CD4-positive, alpha-beta T cell (primary cell): ENCODE results near the gene TMEM254. TPM values are rescaled to one million over a fixed set of nuclear protein-coding genes. Genes with fewer than 3 reads are reported as not detected.

Experiments used
- ATAC-seq: fragments of 200-7000 bp; cut with Tn5 transposase; one replicate; pipeline ENCODE4 v1.10.0; 2022; ENCODE audit warnings: mild to moderate bottlenecking; ENCODE audit not compliant: poor library complexity
- CTCF ChIA-PET: fragments of 350-600 bp; sonication (Branson Sonifier 250); formaldehyde crosslinking; loops from one replicate; lab custom pipeline; 2021; ENCODE audit warnings: antibody characterized with exemption, inconsistent platforms; lab: Charles Lee
- POLR2A ChIA-PET: fragments of 350-600 bp; sonication (Branson Sonifier 250); formaldehyde crosslinking; loops from one replicate; lab custom pipeline; 2021; ENCODE audit warnings: antibody characterized with exemption, inconsistent platforms; lab: Charles Lee
- DNase-seq, 14 experiments: peaks; one replicate each; pipeline ENCODE4 v3.0.0-alpha.2; 2013 to 2020; ENCODE audit warnings: mixed read lengths in 2 of 14
- H3K27ac ChIP-seq, 2 donors: one replicate each; pipeline versions ENCODE4 v1.5.1 to v1.7.0; 2013; ENCODE audit warnings: low read length in 2 of 2, low read depth in 1 of 2, mild to moderate bottlenecking in 1 of 2
- H3K27me3 ChIP-seq, 2 experiments: 1 replicate in 1 of 2; 2 replicates in 1 of 2; pipeline versions ENCODE4 v1.6.1 to v1.7.0; 2013; ENCODE audit warnings: low read length in 2 of 2, control low read depth in 1 of 2, mild to moderate bottlenecking in 1 of 2, moderate library complexity in 1 of 2; ENCODE audit not compliant: insufficient read depth in 2 of 2, control insufficient read depth in 1 of 2
- H3K36me3 ChIP-seq: one replicate; pipeline ENCODE4 v1.6.1; 2013; ENCODE audit warnings: low read length, control low read depth; ENCODE audit not compliant: insufficient read depth
- H3K4me1 ChIP-seq: one replicate; pipeline ENCODE4 v1.6.1; 2013; ENCODE audit warnings: low read length, control low read depth; ENCODE audit not compliant: insufficient read depth
- H3K4me3 ChIP-seq: one replicate; pipeline ENCODE4 v1.5.1; 2013; ENCODE audit warnings: mild to moderate bottlenecking, low read length, moderate library complexity
- H3K9me3 ChIP-seq, 2 experiments: 1 replicate in 1 of 2; 2 replicates in 1 of 2; pipeline versions ENCODE4 v1.6.1 to v1.7.0; 2013; ENCODE audit warnings: low read length in 2 of 2, mild to moderate bottlenecking in 2 of 2, control low read depth in 1 of 2, moderate library complexity in 1 of 2; ENCODE audit not compliant: control insufficient read depth in 1 of 2, insufficient read depth in 1 of 2
- H3K27ac Mint-ChIP-seq: one replicate; pipeline ENCODE4 v1.8.0; 2020; ENCODE audit warnings: mixed read lengths
- H3K27me3 Mint-ChIP-seq: one replicate; pipeline ENCODE4 v1.8.0; 2021; ENCODE audit warnings: mixed read lengths
- H3K36me3 Mint-ChIP-seq: one replicate; pipeline ENCODE4 v1.8.0; 2021; ENCODE audit warnings: low read depth, mixed read lengths
- H3K4me1 Mint-ChIP-seq: one replicate; pipeline ENCODE4 v1.8.0; 2021; ENCODE audit warnings: low read depth, mixed read lengths
- H3K4me3 Mint-ChIP-seq: one replicate; pipeline ENCODE4 v1.8.0; 2020; ENCODE audit warnings: mild to moderate bottlenecking, mixed read lengths
- H3K9me3 Mint-ChIP-seq: one replicate; pipeline ENCODE4 v1.8.0; 2020; ENCODE audit warnings: mixed read lengths
- CTCF ChIP-seq: fragments of 200-600 bp; IDR thresholded peaks from one replicate; pipeline ENCODE4 v1.8.0; 2022; ENCODE audit warnings: antibody characterized with exemption, mild to moderate bottlenecking
- intact Hi-C, 2 experiments: fragments of 100-400 bp; cut with DNase I in 1 of 2; cut with micrococcal nuclease in 1 of 2; formaldehyde crosslinking; loops; one replicate each; pipeline versions ENCODE4 v1.15.1 to v1.9.0; 2023 to 2025; cut with DNase I, micrococcal nuclease
- total RNA-seq, 174 experiments: library from RNA in 2 of 174; stranded (reverse) in 2 of 174; gene quantifications; one replicate each; pipeline ENCODE4 v1.2.3 and lab custom pipeline; 2021 to 2026

The TMEM254 gene
- total RNA-seq, 2 experiments from 2014 or later = 4.0 to 5.6 TPM

DNA sequence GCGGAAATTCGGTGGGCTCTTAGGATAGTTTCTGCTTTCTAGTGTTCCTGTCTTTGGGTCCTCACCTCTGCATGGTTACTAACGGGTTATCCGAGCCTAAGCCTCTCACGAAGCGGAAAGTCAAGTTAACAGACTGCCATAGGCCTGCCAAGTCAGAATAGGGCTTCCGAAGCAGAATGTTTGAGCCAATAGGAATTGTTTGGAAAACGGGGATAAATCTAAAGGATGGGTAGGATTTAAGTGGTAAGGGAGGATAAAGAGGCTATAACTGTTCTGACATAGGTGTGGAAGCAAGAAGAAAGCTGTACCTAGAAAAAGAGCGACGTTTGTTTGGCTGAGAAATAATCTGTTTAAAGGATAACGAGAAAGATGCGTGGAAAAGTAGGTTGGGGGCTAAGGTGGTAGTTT is 851 bp downstream of the TMEM254 start:
- ChIA-PET CTCF (no interaction called here), POLR2A (interaction anchor here (0.9 to 1.8 kb wide), 5 partner anchors 10 to 126 kb away, joined by 3 to 11 read pairs (median 4); partner anchors contain the start of gene ANXA11)
- Histone ChIP-seq H3K27me3 (no peaks in the 10 kb centered on the region), H3K36me3 (peaks cover 2% of the 10 kb centered on the region), H3K9me3 (no peaks in the 10 kb centered on the region), H3K4me1 (peaks cover 17% of the 10 kb centered on the region), H3K27ac (peak overlapping the region; percentile 86 to 90), H3K4me3 (peak overlapping the region; percentile 99)
- peak overlapping the region; percentile 85 for H3K4me3 Mint-ChIP-seq
- no peak for ATAC-seq
- H3K27me3 Mint-ChIP-seq = no peaks in the 10 kb centered on the region
- H3K27ac Mint-ChIP-seq = peak overlapping the region; percentile 74
- TF ChIP-seq CTCF = no peak
- DNase-seq = no peak
- intact Hi-C loops = loop anchor here (2.0 to 10.0 kb wide), 4 partner anchors 63 to 1775 kb away; partner anchors contain the start of gene ANXA11 (in 1 of the 2)
- H3K4me1 Mint-ChIP-seq = peaks cover 30% of the 10 kb centered on the region
- no peaks in the 10 kb centered on the region for H3K9me3 Mint-ChIP-seq
- peaks cover 38% of the 10 kb centered on the region for H3K36me3 Mint-ChIP-seq

- H3K4me1 ChIP-seq = peaks cover 17% of the 10 kb centered on the region
- H3K27me3 ChIP-seq = no peaks in the 10 kb centered on the region
- H3K9me3 ChIP-seq = no peaks in the 10 kb centered on the region
- intact Hi-C loops = no loop called here
- no peak for TF ChIP-seq CTCF
- no peak for ATAC-seq
- POLR2A ChIA-PET = no interaction called here
- CTCF ChIA-PET = no interaction called here
- H3K9me3 Mint-ChIP-seq = no peaks in the 10 kb centered on the region
- DNase-seq = no peak
- peaks cover 4% of the 10 kb centered on the region for H3K36me3 ChIP-seq
- no peak overlapping the region for H3K4me3 Mint-ChIP-seq
- H3K27me3 Mint-ChIP-seq = no peaks in the 10 kb centered on the region
- H3K4me3 ChIP-seq = no peak overlapping the region
- no peak overlapping the region for H3K27ac Mint-ChIP-seq
- H3K27ac ChIP-seq = no peak overlapping the region
- H3K36me3 Mint-ChIP-seq = peaks cover 49% of the 10 kb centered on the region
- peaks cover 23% of the 10 kb centered on the region for H3K4me1 Mint-ChIP-seq
These were observed 2.6 kb downstream of the TMEM254 start for GRCh38 chr10:80081026-80081425.

DNA sequence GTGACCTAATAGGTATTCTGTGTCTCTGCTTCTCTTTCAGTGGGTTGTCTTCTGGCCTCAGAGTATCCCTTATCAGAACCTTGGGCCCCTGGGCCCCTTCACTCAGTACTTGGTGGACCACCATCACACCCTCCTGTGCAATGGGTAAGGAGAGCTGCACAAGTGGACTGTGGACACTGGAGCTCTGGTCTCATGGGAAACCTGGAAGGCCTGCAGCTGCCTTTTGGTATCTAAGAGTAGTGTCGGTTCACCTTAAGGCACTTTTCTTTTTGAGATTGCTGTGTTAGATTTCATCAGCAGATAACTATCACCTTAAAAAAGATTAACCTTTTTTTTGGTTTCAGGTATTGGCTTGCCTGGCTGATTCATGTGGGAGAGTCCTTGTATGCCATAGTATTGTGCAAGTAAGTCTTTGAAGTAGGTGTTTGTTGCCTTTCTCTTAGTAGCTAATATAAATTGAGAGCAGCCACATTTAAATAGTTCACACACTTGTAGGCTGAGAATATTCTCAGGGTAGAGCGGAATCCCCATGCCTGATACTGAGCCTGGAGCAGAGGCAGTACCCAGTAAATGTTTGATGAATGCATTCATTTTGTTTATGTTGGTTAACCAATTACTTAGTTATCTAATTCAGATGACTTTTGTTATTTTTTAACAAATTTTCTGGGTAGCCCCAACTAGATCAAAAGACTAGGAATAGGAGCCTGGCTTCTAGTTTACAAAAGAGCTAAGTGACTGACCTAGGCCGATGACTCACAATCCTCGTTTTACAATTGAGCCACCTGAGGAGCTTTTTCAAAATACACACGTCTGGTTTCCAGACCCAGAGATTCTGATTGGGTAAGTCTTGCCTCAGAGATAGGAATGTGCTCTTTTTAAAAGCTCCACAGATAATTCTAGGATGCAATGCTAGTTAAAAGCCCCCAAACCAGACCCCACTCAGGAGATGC is 3.6 kb downstream of the TMEM254 start:
- no peak for TF ChIP-seq CTCF
- no peaks in the 10 kb centered on the region for H3K27me3 ChIP-seq
- Mint-ChIP-seq H3K4me3 (peak overlapping the region; percentile 45), H3K27ac (no peak overlapping the region), H3K4me1 (peaks cover 23% of the 10 kb centered on the region), H3K36me3 (peaks cover 50% of the 10 kb centered on the region), H3K27me3 (no peaks in the 10 kb centered on the region), H3K9me3 (no peaks in the 10 kb centered on the region)
- H3K9me3 ChIP-seq = no peaks in the 10 kb centered on the region
- ChIA-PET POLR2A (no interaction called here), CTCF (no interaction called here)
- DNase-seq = no peak
- H3K4me1 ChIP-seq = peaks cover 17% of the 10 kb centered on the region
- peaks cover 6% of the 10 kb centered on the region for H3K36me3 ChIP-seq
- no peak for ATAC-seq
- no peak overlapping the region for H3K4me3 ChIP-seq
- no peak overlapping the region for H3K27ac ChIP-seq
- intact Hi-C loops = no loop called here
